H9 (cell line): ENCODE results near the gene ZNF407. TPM values are rescaled to one million over a fixed set of nuclear protein-coding genes. Genes with fewer than 3 reads are reported as not detected.

ENCODE experiments used
- DNase-seq: peaks from one replicate; pipeline ENCODE4 v3.0.0-alpha.2; 2017
- H2AFZ ChIP-seq: one replicate; pipeline ENCODE4 v1.6.1; 2013; ENCODE audit warnings: mild to moderate bottlenecking, low read length, control low read depth, moderate library complexity
- H2AK5ac ChIP-seq: 2 replicates; pipeline ENCODE4 v1.6.1; 2013; ENCODE audit warnings: low read length, control low read depth, mixed read lengths; ENCODE audit not compliant: insufficient read length
- H2BK120ac ChIP-seq: one replicate; pipeline ENCODE4 v1.6.1; 2013; ENCODE audit warnings: low read depth, mild to moderate bottlenecking, low read length, control low read depth, inconsistent platforms; ENCODE audit not compliant: poor library complexity, severe bottlenecking
- H2BK12ac ChIP-seq: 2 replicates; pipeline ENCODE4 v1.6.1; 2013; ENCODE audit warnings: low read length, control low read depth, mixed read lengths, low read depth; ENCODE audit not compliant: insufficient read length
- H2BK15ac ChIP-seq: 2 replicates; pipeline ENCODE4 v1.6.1; 2013; ENCODE audit warnings: low read depth, low read length, control low read depth
- H2BK20ac ChIP-seq: one replicate; pipeline ENCODE4 v1.6.1; 2013; ENCODE audit warnings: low read depth, mild to moderate bottlenecking, low read length, control low read depth, inconsistent platforms; ENCODE audit not compliant: poor library complexity, severe bottlenecking
- H2BK5ac ChIP-seq: 2 replicates; pipeline ENCODE4 v1.6.1; 2013; ENCODE audit warnings: low read length, control low read depth, mixed read lengths; ENCODE audit not compliant: insufficient read length
- H3K14ac ChIP-seq: 2 replicates; pipeline ENCODE4 v1.6.1; 2013; ENCODE audit warnings: low read length, control low read depth; ENCODE audit not compliant: insufficient read depth
- H3K18ac ChIP-seq: 2 replicates; pipeline ENCODE4 v1.6.1; 2013; ENCODE audit warnings: low read depth, mild to moderate bottlenecking, mixed read lengths, low read length, control low read depth; ENCODE audit not compliant: insufficient read length
- H3K23ac ChIP-seq: 2 replicates; pipeline ENCODE4 v1.6.1; 2013; ENCODE audit warnings: low read length, control low read depth, mixed read lengths, low read depth; ENCODE audit not compliant: insufficient read length
- H3K23me2 ChIP-seq: 2 replicates; pipeline ENCODE4 v1.6.1; 2013; ENCODE audit warnings: low read depth, mild to moderate bottlenecking, mixed read lengths, low read length, control low read depth; ENCODE audit not compliant: insufficient read length, poor library complexity, severe bottlenecking
- H3K27ac ChIP-seq: 2 replicates; pipeline ENCODE4 v1.5.1; 2013; ENCODE audit warnings: low read length, control low read depth, mixed read lengths, low read depth; ENCODE audit not compliant: insufficient read length
- H3K27me3 ChIP-seq: 2 replicates; pipeline ENCODE4 v1.6.1; 2013; ENCODE audit warnings: low read length, control low read depth, inconsistent platforms; ENCODE audit not compliant: insufficient read depth
- H3K4ac ChIP-seq: 2 replicates; pipeline ENCODE4 v1.6.1; 2013; ENCODE audit warnings: low read depth, mild to moderate bottlenecking, control low read depth, inconsistent platforms, low read length, moderate library complexity
- H3K4me1 ChIP-seq: 2 replicates; pipeline ENCODE4 v1.6.1; 2013; ENCODE audit warnings: low read length, control low read depth, inconsistent platforms; ENCODE audit not compliant: insufficient read depth
- H3K4me2 ChIP-seq: 2 replicates; pipeline ENCODE4 v1.6.1; 2013; ENCODE audit warnings: low read length, control low read depth, mixed read lengths; ENCODE audit not compliant: insufficient read length, insufficient read depth
- H3K56ac ChIP-seq: 2 replicates; pipeline ENCODE4 v1.6.1; 2013; ENCODE audit warnings: low read depth, mild to moderate bottlenecking, mixed read lengths, low read length, control low read depth; ENCODE audit not compliant: insufficient read length
- H3K79me1 ChIP-seq: 2 replicates; pipeline ENCODE4 v1.6.1; 2013; ENCODE audit warnings: low read depth, mild to moderate bottlenecking, moderate library complexity, low read length, control low read depth, inconsistent platforms; ENCODE audit not compliant: insufficient read depth, poor library complexity, severe bottlenecking
- H3K79me2 ChIP-seq: 2 replicates; pipeline ENCODE4 v1.6.1; 2013; ENCODE audit warnings: low read length, control low read depth, inconsistent platforms; ENCODE audit not compliant: insufficient read depth
- H3K9ac ChIP-seq: 2 replicates; pipeline ENCODE4 v1.6.1; 2013; ENCODE audit warnings: low read length, control low read depth, mixed read lengths; ENCODE audit not compliant: insufficient read length; ENCODE audit errors: extremely low read depth
- H3K9me3 ChIP-seq: one replicate; pipeline ENCODE4 v1.6.1; 2013; ENCODE audit warnings: low read depth, low read length, inconsistent platforms; ENCODE audit not compliant: control insufficient read depth
- H3T11ph ChIP-seq: one replicate; pipeline ENCODE4 v1.6.1; 2013; ENCODE audit warnings: mild to moderate bottlenecking, low read length, control low read depth, inconsistent platforms
- H4K20me1 ChIP-seq: one replicate; pipeline ENCODE4 v1.6.1; 2013; ENCODE audit not compliant: control insufficient read depth, insufficient read length, insufficient read depth
- H4K5ac ChIP-seq: 2 replicates; pipeline ENCODE4 v1.6.1; 2013; ENCODE audit warnings: low read depth, mild to moderate bottlenecking, mixed read lengths, low read length, control low read depth; ENCODE audit not compliant: insufficient read length
- H4K8ac ChIP-seq: replicated peaks from 2 replicates; pipeline ENCODE4 v1.6.1; 2013; ENCODE audit warnings: low read length, control low read depth, mixed read lengths, low read depth; ENCODE audit not compliant: insufficient read length
- H4K91ac ChIP-seq: 2 replicates; pipeline ENCODE4 v1.6.1; 2013; ENCODE audit warnings: low read depth, mild to moderate bottlenecking, moderate library complexity, mixed read lengths, low read length, control low read depth; ENCODE audit not compliant: insufficient read length
- H3K27ac Mint-ChIP-seq, 3 experiments: 2 replicates in 2 of 3; 3 replicates in 1 of 3; pipeline ENCODE4 v1.8.0; 2020 to 2021; ENCODE audit warnings: mixed read lengths in 3 of 3, mild to moderate bottlenecking in 1 of 3, moderate library complexity in 1 of 3
- H3K27me3 Mint-ChIP-seq: 2 replicates; pipeline ENCODE4 v1.8.0; 2021; ENCODE audit warnings: low read depth, mild to moderate bottlenecking, moderate library complexity, mixed read lengths
- H3K36me3 Mint-ChIP-seq, 3 experiments: 2 replicates in 2 of 3; 3 replicates in 1 of 3; pipeline ENCODE4 v1.8.0; 2020 to 2021; ENCODE audit warnings: low read depth in 3 of 3, mixed read lengths in 3 of 3; ENCODE audit not compliant: insufficient read depth in 1 of 3
- H3K4me1 Mint-ChIP-seq, 2 experiments: 2 replicates each; pipeline ENCODE4 v1.8.0; 2020; ENCODE audit warnings: mixed read lengths in 2 of 2
- H3K4me3 Mint-ChIP-seq, 2 experiments: 2 replicates in 1 of 2; 3 replicates in 1 of 2; pipeline ENCODE4 v1.8.0; 2020 to 2021; ENCODE audit warnings: mild to moderate bottlenecking in 2 of 2, mixed read lengths in 2 of 2, moderate library complexity in 1 of 2
- H3K9me3 Mint-ChIP-seq, 2 experiments: 2 replicates in 1 of 2; 3 replicates in 1 of 2; pipeline ENCODE4 v1.8.0; 2020; ENCODE audit warnings: mild to moderate bottlenecking in 2 of 2, mixed read lengths in 2 of 2, moderate library complexity in 1 of 2
- CTCF ChIP-seq: fragments of 200-600 bp; sonication (generic); conservative IDR thresholded peaks from 3 replicates; pipeline ENCODE4 v1.8.0; 2021; ENCODE audit warnings: antibody characterized with exemption, mild to moderate bottlenecking
- WGBS: extraction: QIAGEN DNeasy Blood & Tissue Kit; methylation state at CpG from one replicate; pipeline ENCODE4 v1.1.7; 2013; ENCODE audit warnings: missing lambda C conversion rate, low lambda C conversion rate, mixed read lengths; ENCODE audit not compliant: insufficient read length; ENCODE audit errors: extremely low coverage; 5-methylcytosine and 5-hydroxymethylcytosine counted together
- total RNA-seq: library from RNA; stranded (reverse); gene quantifications from 2 replicates; pipeline ENCODE4 v1.2.1, GENCODE V29; 2021

ZNF407 gene
- total RNA-seq, 1 experiment from 2014 or later: 8.7 TPM

DNA sequence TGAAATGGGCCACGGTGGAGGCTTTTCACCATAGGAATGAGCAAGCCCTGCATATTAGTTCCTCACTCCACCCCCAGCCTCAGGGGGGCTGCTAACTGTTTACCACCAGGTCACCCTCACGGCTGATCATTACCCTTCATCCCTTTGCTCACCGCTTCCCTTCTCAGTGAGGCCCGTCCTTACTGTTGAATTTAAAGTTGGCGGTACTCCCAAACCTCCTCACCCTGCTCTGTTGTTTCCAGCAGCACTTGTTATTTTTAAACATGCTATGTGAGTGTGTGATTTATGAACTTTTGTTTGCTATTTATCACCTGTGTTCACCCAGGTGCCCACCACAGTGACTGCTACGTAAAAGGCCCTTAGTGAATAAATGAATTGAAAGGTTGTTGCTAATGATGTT is 243.6 kb downstream of the ZNF407 start:
- no CpG with 5 or more reads among the region's 6 CpGs for WGBS
- no peak for TF ChIP-seq CTCF
- Histone ChIP-seq H3K9me3 (no peaks in the 10 kb centered on the region), H3K4ac (no peak overlapping the region), H3K79me2 (no peaks in the 10 kb centered on the region), H4K20me1 (no peaks in the 10 kb centered on the region), H4K8ac (no peak overlapping the region), H2BK12ac (no peak overlapping the region), H3K27ac (no peak overlapping the region), H3K9ac (no peak overlapping the region), H2AK5ac (no peak overlapping the region), H4K91ac (no peak overlapping the region), H3K18ac (no peak overlapping the region), H3K27me3 (no peaks in the 10 kb centered on the region), H2BK5ac (no peak overlapping the region), H2BK15ac (no peak overlapping the region), H3K23ac (no peak overlapping the region), H3T11ph (no peak overlapping the region), H3K56ac (no peak overlapping the region), H2BK120ac (no peak overlapping the region), H3K4me2 (no peak overlapping the region), H3K79me1 (no peaks in the 10 kb centered on the region), H3K23me2 (no peaks in the 10 kb centered on the region), H2AFZ (no peak overlapping the region), H3K4me1 (no peaks in the 10 kb centered on the region), H2BK20ac (no peak overlapping the region), H4K5ac (no peak overlapping the region), H3K14ac (no peak overlapping the region)
- Mint-ChIP-seq H3K36me3 (no peaks in the 10 kb centered on the region), H3K4me1 (peaks cover 16 to 18% of the 10 kb centered on the region in 2 experiments), H3K27me3 (no peaks in the 10 kb centered on the region; the same call in 1 of the 2 replicates), H3K4me3 (no peak overlapping the region), H3K27ac (peak overlapping the region in 1 of 3 experiments; percentile 72; a peak in 2 of 7 replicates), H3K9me3 (no peaks in the 10 kb centered on the region)
- DNase-seq: no peak
